Liver (tissue), 9 donors: Measurements from ENCODE around the gene GALNT14. TPM values are rescaled to one million over a fixed set of nuclear protein-coding genes. Genes with fewer than 3 reads are reported as not detected.

Source experiments
- DNase-seq: peaks from one replicate; pipeline ENCODE4 v3.0.0-alpha.2; 2017; ENCODE audit warnings: low spot score
- H3K27ac ChIP-seq, 2 donors: one replicate each; pipeline ENCODE4 v1.7.0; 2013; ENCODE audit warnings: inconsistent platforms in 2 of 2, low read length in 2 of 2, control low read depth in 1 of 2, low read depth in 1 of 2, mild to moderate bottlenecking in 1 of 2
- H3K27me3 ChIP-seq, 4 donors: one replicate each; pipeline versions ENCODE4 v1.6.1 to v1.7.0; 2013; ENCODE audit warnings: low read length in 3 of 4, inconsistent platforms in 1 of 4, mild to moderate bottlenecking in 1 of 4, moderate library complexity in 1 of 4; ENCODE audit not compliant: control insufficient read depth in 4 of 4, insufficient read depth in 4 of 4
- H3K36me3 ChIP-seq, 4 donors: one replicate each; pipeline versions ENCODE4 v1.6.1 to v1.7.0; 2013; ENCODE audit warnings: low read length in 3 of 4, mild to moderate bottlenecking in 3 of 4, low read depth in 1 of 4, moderate library complexity in 1 of 4; ENCODE audit not compliant: control insufficient read depth in 4 of 4, insufficient read depth in 3 of 4
- H3K4me1 ChIP-seq, 4 donors: one replicate each; pipeline versions ENCODE4 v1.6.1 to v1.7.0; 2013; ENCODE audit warnings: low read length in 3 of 4, mild to moderate bottlenecking in 3 of 4, moderate library complexity in 1 of 4; ENCODE audit not compliant: control insufficient read depth in 4 of 4, insufficient read depth in 4 of 4
- H3K4me3 ChIP-seq, 3 donors: one replicate each; pipeline versions ENCODE4 v1.6.1 to v1.7.0; 2013; ENCODE audit warnings: low read length in 3 of 3, control low read depth in 1 of 3, low read depth in 1 of 3, mild to moderate bottlenecking in 1 of 3
- H3K9ac ChIP-seq, 2 donors: one replicate each; pipeline ENCODE4 v1.7.0; 2013; ENCODE audit warnings: low read length in 2 of 2, mild to moderate bottlenecking in 2 of 2, moderate library complexity in 2 of 2, control low read depth in 1 of 2, low read depth in 1 of 2
- H3K9me3 ChIP-seq, 4 donors: one replicate each; pipeline versions ENCODE4 v1.6.1 to v1.7.0; 2013; ENCODE audit warnings: low read length in 3 of 4; ENCODE audit not compliant: control insufficient read depth in 4 of 4
- ATF3 ChIP-seq: IDR thresholded peaks from 2 replicates; pipeline ENCODE4 v1.6.1; 2016; ENCODE audit warnings: antibody characterized with exemption
- CTCF ChIP-seq: fragments of 150-350 bp; IDR thresholded peaks from 2 replicates; pipeline ENCODE4 v1.5.1; 2017; ENCODE audit warnings: improper control_type of control experiment, low read depth, low read length; ENCODE audit not compliant: missing input control
- EGR1 ChIP-seq, 2 donors: IDR thresholded peaks; 2 replicates each; pipeline ENCODE4 v1.6.1; 2016 to 2018; ENCODE audit warnings: antibody characterized with exemption in 2 of 2, low read depth in 2 of 2
- FOXA1 ChIP-seq: IDR thresholded peaks from 2 replicates; pipeline ENCODE4 v1.6.1; 2016; ENCODE audit warnings: antibody characterized with exemption
- FOXA2 ChIP-seq: IDR thresholded peaks from 2 replicates; pipeline ENCODE4 v1.6.1; 2016; ENCODE audit warnings: antibody characterized with exemption
- GABPA ChIP-seq, 2 donors: IDR thresholded peaks in 1 of 2; conservative IDR thresholded peaks in 1 of 2; 2 replicates each; pipeline ENCODE4 v1.6.1; 2016; ENCODE audit warnings: antibody characterized with exemption in 2 of 2, mild to moderate bottlenecking in 1 of 2, moderate library complexity in 1 of 2
- HNF4A ChIP-seq, 2 donors: conservative IDR thresholded peaks; 2 replicates each; pipeline ENCODE4 v1.6.1; 2016; ENCODE audit warnings: antibody characterized with exemption in 2 of 2, mild to moderate bottlenecking in 2 of 2
- HNF4G ChIP-seq: IDR thresholded peaks from 2 replicates; pipeline ENCODE4 v1.6.1; 2016; ENCODE audit warnings: antibody characterized with exemption
- JUND ChIP-seq, 2 donors: IDR thresholded peaks; 2 replicates each; pipeline ENCODE4 v1.6.1; 2016; ENCODE audit warnings: antibody characterized with exemption in 2 of 2
- NR2F2 ChIP-seq: IDR thresholded peaks from 2 replicates; pipeline ENCODE4 v1.6.1; 2016; ENCODE audit warnings: antibody characterized with exemption
- RAD21 ChIP-seq, 2 donors: IDR thresholded peaks; 2 replicates each; pipeline ENCODE4 v1.6.1; 2016; ENCODE audit warnings: antibody characterized with exemption in 2 of 2, mild to moderate bottlenecking in 2 of 2
- RXRA ChIP-seq, 2 donors: IDR thresholded peaks; 2 replicates each; pipeline ENCODE4 v1.6.1; 2017 to 2018; ENCODE audit warnings: antibody characterized with exemption in 2 of 2, mild to moderate bottlenecking in 1 of 2
- SP1 ChIP-seq: IDR thresholded peaks from 2 replicates; pipeline ENCODE4 v1.6.1; 2018; ENCODE audit warnings: antibody characterized with exemption, mild to moderate bottlenecking
- TAF1 ChIP-seq: conservative IDR thresholded peaks from 2 replicates; pipeline ENCODE4 v1.6.1; 2016; ENCODE audit warnings: antibody characterized with exemption, mild to moderate bottlenecking
- YY1 ChIP-seq: IDR thresholded peaks from 2 replicates; pipeline ENCODE4 v1.6.1; 2016; ENCODE audit warnings: antibody characterized with exemption, mild to moderate bottlenecking
- ZBTB33 ChIP-seq: IDR thresholded peaks from 2 replicates; pipeline ENCODE4 v1.6.1; 2016; ENCODE audit warnings: antibody characterized with exemption
- WGBS: extraction: QIAGEN DNeasy Blood & Tissue Kit; methylation state at CpG from one replicate; pipeline ENCODE4 v1.1.7; 2013; 5-methylcytosine and 5-hydroxymethylcytosine counted together
- polyA plus RNA-seq, 2 donors: library from polyadenylated mRNA; stranded (reverse) in 1 of 2; unstranded in 1 of 2; fragments of 200-250 nt in 1 of 2; fragments of >200 nt in 1 of 2; fragmentation: Nextera tagmentation in 1 of 2; extraction: Ambion mirVana in 1 of 2; gene quantifications; one replicate each; pipeline versions ENCODE4 v1.2.1 to v1.2.3, GENCODE V29; 2013 to 2015
- total RNA-seq, 2 donors: library from RNA; depleted of rRNA; stranded (reverse); fragments of >200 nt; gene quantifications; one replicate each; pipeline ENCODE4 v1.2.3, GENCODE V29; 2014
- donor health status: healthy.
- donor health status: healthy.
- donor health status: healthy.
- donor health status: healthy.
- donor health status: healthy.

GALNT14 gene
- total and polyA plus RNA-seq, 4 donors, result 0.86 to 2.0 (median 1.5) TPM

GRCh38 chr2:30915486-30915885 lies 222.8 kb downstream of the GALNT14 start:
- H3K27me3 ChIP-seq, result no peaks in the 10 kb centered on the region
- TF ChIP-seq GABPA (IDR thresholded peaks at IDR 0.05 in 1 of 2, conservative IDR thresholded peaks at IDR 0.05 in 1 of 2) (no peak), CTCF (peak; percentile 8), RAD21 (IDR thresholded peaks at IDR 0.05) (peak in 1 of 2 donors; percentile 9)
- H3K36me3 ChIP-seq, result no peaks in the 10 kb centered on the region
- no peaks in the 10 kb centered on the region for H3K9me3 ChIP-seq
- WGBS, result 63% methylated on average over 3 of the region's 3 CpGs
- no peak overlapping the region for H3K4me3 ChIP-seq
- H3K9ac ChIP-seq, result no peak overlapping the region
- no peaks in the 10 kb centered on the region for H3K4me1 ChIP-seq
- no peak overlapping the region for H3K27ac ChIP-seq
- DNase-seq, result no peak

GRCh38 chr2:30914456-30914855 lies 223.8 kb downstream of the GALNT14 start:
- Histone ChIP-seq H3K4me3 (no peak overlapping the region), H3K9ac (no peak overlapping the region), H3K4me1 (no peaks in the 10 kb centered on the region), H3K9me3 (no peaks in the 10 kb centered on the region), H3K27me3 (no peaks in the 10 kb centered on the region), H3K36me3 (no peaks in the 10 kb centered on the region), H3K27ac (no peak overlapping the region)
- no peak for TF ChIP-seq FOXA2
- TF ChIP-seq RXRA (IDR thresholded peaks at IDR 0.05), result no peak
- TF ChIP-seq CTCF, result no peak
- no peak for TF ChIP-seq TAF1
- no peak for TF ChIP-seq FOXA1
- TF ChIP-seq EGR1 (IDR thresholded peaks at IDR 0.05; ENCODE audit: low read depth in 2 of 2), result no peak
- TF ChIP-seq ATF3, result no peak
- TF ChIP-seq GABPA (IDR thresholded peaks at IDR 0.05 in 1 of 2, conservative IDR thresholded peaks at IDR 0.05 in 1 of 2), result no peak
- no peak for TF ChIP-seq JUND (IDR thresholded peaks at IDR 0.05)
- no peak for TF ChIP-seq NR2F2
- TF ChIP-seq YY1, result no peak
- no peak for TF ChIP-seq RAD21 (IDR thresholded peaks at IDR 0.05)
- no peak for TF ChIP-seq SP1
- TF ChIP-seq HNF4G, result no peak
- 99% methylated on average over 5 of the region's 5 CpGs for WGBS
- no peak for DNase-seq

- no peak overlapping the region for H3K9ac ChIP-seq
- H3K4me3 ChIP-seq, result no peak overlapping the region
- H3K36me3 ChIP-seq, result no peaks in the 10 kb centered on the region
- no peak for DNase-seq
- H3K9me3 ChIP-seq, result no peaks in the 10 kb centered on the region
- WGBS, result 89% methylated on average over 5 of the region's 5 CpGs
- H3K4me1 ChIP-seq, result no peaks in the 10 kb centered on the region
- no peak overlapping the region for H3K27ac ChIP-seq
- no peaks in the 10 kb centered on the region for H3K27me3 ChIP-seq
- TF ChIP-seq ZBTB33, result no peak
- TF ChIP-seq CTCF, result no peak
- no peak for TF ChIP-seq RAD21 (IDR thresholded peaks at IDR 0.05)
- no peak for TF ChIP-seq JUND (IDR thresholded peaks at IDR 0.05)
- TF ChIP-seq ATF3, result no peak
- TF ChIP-seq NR2F2, result no peak
- TF ChIP-seq HNF4G, result no peak
- no peak for TF ChIP-seq SP1
- TF ChIP-seq GABPA (IDR thresholded peaks at IDR 0.05 in 1 of 2, conservative IDR thresholded peaks at IDR 0.05 in 1 of 2), result no peak
- TF ChIP-seq HNF4A (conservative IDR thresholded peaks at IDR 0.05), result no peak
- no peak for TF ChIP-seq RXRA (IDR thresholded peaks at IDR 0.05)
- no peak for TF ChIP-seq YY1
- no peak for TF ChIP-seq FOXA1
These were observed 226.2 kb downstream of the GALNT14 start for GRCh38 chr2:30912056-30912455.
